ENCODE data around the gene ZBED6.

The ZBED6 gene

GRCh38 chr1:203843435-203843834 lies 48.0 kb downstream of the ZBED6 start:
- no peak for TF ChIP-seq EZH2 (IDR thresholded peaks at IDR 0.05; ENCODE audit: borderline replicate concordance, low read length)
- TF ChIP-seq CTCF (IDR thresholded peaks at IDR 0.05; ENCODE audit: low read length), result no peak
- Histone ChIP-seq H3K27me3 (ENCODE audit: insufficient read depth, low read length) (no peaks in the 10 kb centered on the region), H3K27ac (ENCODE audit: low read depth, low read length, poor library complexity, severe bottlenecking) (no peak overlapping the region), H3F3A (ENCODE audit: insufficient read depth, low read length) (no peaks in the 10 kb centered on the region), H3K79me2 (ENCODE audit: insufficient read depth, low read length) (no peaks in the 10 kb centered on the region), H3K9ac (ENCODE audit: low read length) (no peak overlapping the region), H3K9me3 (ENCODE audit: low read length) (no peaks in the 10 kb centered on the region), H3K4me1 (ENCODE audit: insufficient read depth, low read length, severe bottlenecking) (no peaks in the 10 kb centered on the region), H4K20me1 (ENCODE audit: insufficient read depth, low read length) (no peaks in the 10 kb centered on the region), H3K4me3 (ENCODE audit: low read depth, low read length, poor library complexity, severe bottlenecking) (no peak overlapping the region), H3K4me2 (ENCODE audit: low read length) (no peak overlapping the region), H3K36me3 (ENCODE audit: insufficient read depth, low read length) (peaks cover 78% of the 10 kb centered on the region), H3K9me2 (ENCODE audit: low read depth, low read length) (no peaks in the 10 kb centered on the region), H2AFZ (ENCODE audit: low read length) (no peak overlapping the region)

Data from OCI-LY1 (cell line).